ENCODE results near the gene ATP8B4.

GRCh38 chr15:49888734-49889133 lies 230.3 kb downstream of the ATP8B4 start:
- no peak for TF ChIP-seq CTCF (IDR thresholded peaks at IDR 0.05; ENCODE audit: extremely low read depth in 1 of 2, insufficient read depth in 1 of 2, low read depth in 1 of 2, low read length in 2 of 2)
- TF ChIP-seq POLR2AphosphoS5 (IDR thresholded peaks at IDR 0.05; ENCODE audit: insufficient read depth, low read depth, low read length) = no peak
- TF ChIP-seq POLR2A (IDR thresholded peaks at IDR 0.05; ENCODE audit: low read depth, low read length) = no peak
- no peak for TF ChIP-seq MAX (IDR thresholded peaks at IDR 0.05; ENCODE audit: insufficient read depth, insufficient read length)

Data from endothelial cell of umbilical vein (primary cell).